ENCODE results near the gene ESPN.

GRCh38 chr1:6424619-6425593 lies at the start of gene ESPN:
- TF ChIP-seq CTCF (conservative IDR thresholded peaks at IDR 0.05 in 1 of 2, IDR thresholded peaks at IDR 0.05 in 1 of 2; ENCODE audit: extremely low read depth in 1 of 2, insufficient read depth in 1 of 2, low read depth in 1 of 2, low read length in 2 of 2): no peak
- TF ChIP-seq EZH2 (IDR thresholded peaks at IDR 0.05; ENCODE audit: borderline replicate concordance, low read length): no peak
